B cell (primary cell): Measurements from ENCODE around the gene DVL2. TPM values are rescaled to one million over a fixed set of nuclear protein-coding genes. Genes with fewer than 3 reads are reported as not detected.

Experiments
- ATAC-seq: fragments of 200-7000 bp; cut with Tn5 transposase; one replicate; pipeline ENCODE4 v1.10.0; 2021; ENCODE audit warnings: low read depth, mild to moderate bottlenecking, moderate number of reproducible peaks, moderate library complexity
- CTCF ChIA-PET: fragments of 350-600 bp; sonication (Branson Sonifier 250); formaldehyde crosslinking; loops from one replicate; lab custom pipeline; 2021; ENCODE audit warnings: antibody characterized with exemption, inconsistent platforms; lab: Charles Lee
- POLR2A ChIA-PET: fragments of 350-600 bp; sonication (Branson Sonifier 250); formaldehyde crosslinking; loops from one replicate; lab custom pipeline; 2021; ENCODE audit warnings: antibody characterized with exemption; lab: Charles Lee
- DNase-seq: peaks from one replicate; pipeline ENCODE4 v3.0.0; 2013
- H2AFZ ChIP-seq: 2 replicates; pipeline ENCODE4 v1.6.1; 2012; ENCODE audit warnings: mild to moderate bottlenecking, low read depth, low read length; ENCODE audit not compliant: insufficient read depth, poor library complexity, severe bottlenecking
- H3K27ac ChIP-seq, 2 donors: 1 replicate in 1 of 2; 2 replicates in 1 of 2; pipeline ENCODE4 v1.5.1; 2012 to 2013; ENCODE audit warnings: low read length in 2 of 2, mild to moderate bottlenecking in 2 of 2, moderate library complexity in 1 of 2
- H3K27me3 ChIP-seq, 4 experiments: fragments of 200-600 bp in 1 of 4; sonication (generic) in 1 of 4; replicated peaks in 1 of 4; 1 replicate in 2 of 4; 2 replicates in 2 of 4; pipeline versions ENCODE4 v1.6.1 to v1.7.0; 2013 to 2016; ENCODE audit warnings: low read length in 3 of 4, mild to moderate bottlenecking in 2 of 4, mixed read lengths in 1 of 4, moderate library complexity in 1 of 4; ENCODE audit not compliant: insufficient read depth in 4 of 4, control insufficient read depth in 3 of 4; ENCODE audit errors: control extremely low read depth in 1 of 4
- H3K36me3 ChIP-seq, 2 experiments: replicated peaks in 1 of 2; 1 replicate in 1 of 2; 2 replicates in 1 of 2; pipeline versions ENCODE4 v1.6.1 to v1.7.1; 2013; ENCODE audit warnings: low read length in 1 of 2; ENCODE audit not compliant: insufficient read depth in 2 of 2, control insufficient read depth in 1 of 2; ENCODE audit errors: control extremely low read depth in 1 of 2, extremely low read depth in 1 of 2
- H3K4me1 ChIP-seq, 2 donors: fragments of 200-600 bp in 1 of 2; sonication (generic) in 1 of 2; 1 replicate in 1 of 2; 2 replicates in 1 of 2; pipeline versions ENCODE4 v1.5.1 to v1.6.1; 2013 to 2017; ENCODE audit warnings: low read length in 2 of 2; ENCODE audit not compliant: control insufficient read depth in 2 of 2, insufficient read depth in 2 of 2
- H3K4me2 ChIP-seq: replicated peaks from 2 replicates; pipeline ENCODE3; 2012; ENCODE audit warnings: mild to moderate bottlenecking, low read depth, low read length; ENCODE audit not compliant: poor library complexity, severe bottlenecking
- H3K4me3 ChIP-seq, 5 experiments: fragments of 200-600 bp in 1 of 5; sonication (generic) in 1 of 5; 1 replicate in 3 of 5; 2 replicates in 2 of 5; pipeline versions ENCODE4 v1.5.1 to v1.7.0; 2011 to 2016; ENCODE audit warnings: low read length in 4 of 5, mild to moderate bottlenecking in 4 of 5, low read depth in 2 of 5, control low read depth in 1 of 5, moderate library complexity in 1 of 5; ENCODE audit not compliant: insufficient read depth in 1 of 5; ENCODE audit errors: control extremely low read depth in 1 of 5, extremely low read depth in 1 of 5
- H3K79me2 ChIP-seq: fragments of 200-600 bp; sonication (generic); one replicate; pipeline ENCODE4 v1.6.0; 2016; ENCODE audit warnings: low read length; ENCODE audit not compliant: control insufficient read depth, insufficient read depth
- H3K9ac ChIP-seq: fragments of 200-600 bp; sonication (generic); 2 replicates; pipeline ENCODE4 v1.6.1; 2017; ENCODE audit warnings: mild to moderate bottlenecking, low read length, moderate library complexity
- H3K9me3 ChIP-seq, 3 donors: one replicate each; pipeline versions ENCODE4 v1.6.1 to v1.7.1; 2013; ENCODE audit warnings: low read length in 2 of 3; ENCODE audit not compliant: control insufficient read depth in 2 of 3, insufficient read depth in 1 of 3; ENCODE audit errors: control extremely low read depth in 1 of 3
- H4K20me1 ChIP-seq: 2 replicates; pipeline ENCODE4 v1.6.0; 2012; ENCODE audit warnings: mild to moderate bottlenecking, low read length; ENCODE audit not compliant: insufficient read depth, control insufficient read depth, poor library complexity, severe bottlenecking
- H3K27ac Mint-ChIP-seq: one replicate; pipeline ENCODE4 v1.8.0; 2021; ENCODE audit warnings: mixed read lengths
- H3K27me3 Mint-ChIP-seq: one replicate; pipeline ENCODE4 v1.8.0; 2021; ENCODE audit warnings: mixed read lengths
- H3K4me1 Mint-ChIP-seq: one replicate; pipeline ENCODE4 v1.8.0; 2021; ENCODE audit warnings: mixed read lengths
- H3K4me3 Mint-ChIP-seq: one replicate; pipeline ENCODE4 v1.8.0; 2021; ENCODE audit warnings: mixed read lengths
- H3K9me3 Mint-ChIP-seq: one replicate; pipeline ENCODE4 v1.8.0; 2022; ENCODE audit warnings: mixed read lengths; ENCODE audit not compliant: insufficient read depth
- EZH2 ChIP-seq: IDR thresholded peaks from 2 replicates; pipeline ENCODE4 v1.6.1; 2012; ENCODE audit warnings: borderline replicate concordance, low read depth, mild to moderate bottlenecking, moderate library complexity, low read length; ENCODE audit not compliant: insufficient read depth, poor library complexity, severe bottlenecking
- WGBS: methylation state at CpG from one replicate; pipeline ENCODE4 v1.1.5; 2013; ENCODE audit warnings: missing lambda C conversion rate; ENCODE audit not compliant: insufficient coverage; 5-methylcytosine and 5-hydroxymethylcytosine counted together
- intact Hi-C: fragments of 100-400 bp; cut with micrococcal nuclease; formaldehyde crosslinking; loops from one replicate; pipeline ENCODE4 v1.10.0; 2022
- polyA plus RNA-seq: library from polyadenylated mRNA; depleted of rRNA; stranded (reverse); fragments of >200 nt; gene quantifications from 2 replicates; pipeline ENCODE4 v1.2.3, GENCODE V29; 2012
- total RNA-seq, 2 donors: library from RNA; stranded (reverse); fragments of 120-200 nt in 1 of 2; gene quantifications; 1 replicate in 1 of 2; 2 replicates in 1 of 2; pipeline versions ENCODE4 v1.2.3 to v1.2.4, GENCODE V29; 2013 to 2022
- TF ChIP-seq, protein P1 (sequence below): fragments of 200-600 bp; IDR thresholded peaks from one replicate; pipeline ENCODE4 v1.8.0; 2022; ENCODE audit warnings: antibody characterized with exemption, mild to moderate bottlenecking

DVL2 gene
- total and polyA plus RNA-seq, 2 donors (not counting 1 experiment from before 2014, with no cell fraction given), result 22.5 to 104 TPM

- peak within 1 kb of the TSS; percentile 66 for H3K27ac Mint-ChIP-seq
- H3K4me1 ChIP-seq, result peaks cover 27 to 32% of the 10 kb centered on the region in 2 donors
- H3K9ac ChIP-seq, result peak within 1 kb of the TSS; percentile 66
- WGBS, result 8% methylated on average over 62 of the region's 64 CpGs
- peaks cover 3 to 17% of the 10 kb centered on the region in 2 experiments for H3K36me3 ChIP-seq
- H4K20me1 ChIP-seq, result no peaks in the 10 kb centered on the region
- H3K4me2 ChIP-seq, result peak within 1 kb of the TSS; percentile 99
- POLR2A ChIA-PET, result interaction anchor here (0.9 kb wide), 1 partner anchor 24 kb away, joined by 9 read pairs; no protein-coding TSS in a partner anchor
- peaks cover 27% of the 10 kb centered on the region for H3K4me1 Mint-ChIP-seq
- peaks cover 23% of the 10 kb centered on the region for H3K27me3 Mint-ChIP-seq
- H3K4me3 ChIP-seq, result peak within 1 kb of the TSS in 4 of 5 experiments; percentile 49 to 71 (median 60)
- H3K9me3 ChIP-seq, result peaks cover 0 to 4% (median 0%) of the 10 kb centered on the region in 3 donors
- H3K9me3 Mint-ChIP-seq, result no peaks in the 10 kb centered on the region
- no peak for ATAC-seq
- CTCF ChIA-PET, result no interaction called here
- peak within 1 kb of the TSS; percentile 84 for H3K4me3 Mint-ChIP-seq
- peak within 1 kb of the TSS; percentile 96 for H2AFZ ChIP-seq
- H3K27me3 ChIP-seq, result peaks cover 0 to 17% (median 8%) of the 10 kb centered on the region in 4 experiments
- DNase-seq, result peak; percentile 50
- H3K79me2 ChIP-seq, result no peaks in the 10 kb centered on the region
- intact Hi-C loops, result loop anchor here (2.0 kb wide), 1 partner anchor 18 kb away; the partner anchor contains the start of gene SLC2A4
- TF ChIP-seq, protein P1, sequence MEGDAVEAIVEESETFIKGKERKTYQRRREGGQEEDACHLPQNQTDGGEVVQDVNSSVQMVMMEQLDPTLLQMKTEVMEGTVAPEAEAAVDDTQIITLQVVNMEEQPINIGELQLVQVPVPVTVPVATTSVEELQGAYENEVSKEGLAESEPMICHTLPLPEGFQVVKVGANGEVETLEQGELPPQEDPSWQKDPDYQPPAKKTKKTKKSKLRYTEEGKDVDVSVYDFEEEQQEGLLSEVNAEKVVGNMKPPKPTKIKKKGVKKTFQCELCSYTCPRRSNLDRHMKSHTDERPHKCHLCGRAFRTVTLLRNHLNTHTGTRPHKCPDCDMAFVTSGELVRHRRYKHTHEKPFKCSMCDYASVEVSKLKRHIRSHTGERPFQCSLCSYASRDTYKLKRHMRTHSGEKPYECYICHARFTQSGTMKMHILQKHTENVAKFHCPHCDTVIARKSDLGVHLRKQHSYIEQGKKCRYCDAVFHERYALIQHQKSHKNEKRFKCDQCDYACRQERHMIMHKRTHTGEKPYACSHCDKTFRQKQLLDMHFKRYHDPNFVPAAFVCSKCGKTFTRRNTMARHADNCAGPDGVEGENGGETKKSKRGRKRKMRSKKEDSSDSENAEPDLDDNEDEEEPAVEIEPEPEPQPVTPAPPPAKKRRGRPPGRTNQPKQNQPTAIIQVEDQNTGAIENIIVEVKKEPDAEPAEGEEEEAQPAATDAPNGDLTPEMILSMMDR, result no peak
- TF ChIP-seq EZH2, result no peak
- H3K27ac ChIP-seq, result peak within 1 kb of the TSS in 1 of 2 donors; percentile 59
Measured at GRCh38 chr17:7262192-7262934, 28.0 kb upstream of the DVL2 start, which contains the start of gene CLDN7. Gene CLDN7 (minus strand): TSS chr17:7262478. CDS start chr17:7262043, 435 bp downstream.
